ENCODE data around the gene ATG9B. TPM values are rescaled to one million over a fixed set of nuclear protein-coding genes. Genes with fewer than 3 reads are reported as not detected.

ATG9B gene
- total and polyA plus RNA-seq, 9 of the 15 experiments (the other 6 are each of a cell fraction or from before 2014, with no cell fraction given), result 0.29 to 8.0 (median 2.1) TPM

DNA sequence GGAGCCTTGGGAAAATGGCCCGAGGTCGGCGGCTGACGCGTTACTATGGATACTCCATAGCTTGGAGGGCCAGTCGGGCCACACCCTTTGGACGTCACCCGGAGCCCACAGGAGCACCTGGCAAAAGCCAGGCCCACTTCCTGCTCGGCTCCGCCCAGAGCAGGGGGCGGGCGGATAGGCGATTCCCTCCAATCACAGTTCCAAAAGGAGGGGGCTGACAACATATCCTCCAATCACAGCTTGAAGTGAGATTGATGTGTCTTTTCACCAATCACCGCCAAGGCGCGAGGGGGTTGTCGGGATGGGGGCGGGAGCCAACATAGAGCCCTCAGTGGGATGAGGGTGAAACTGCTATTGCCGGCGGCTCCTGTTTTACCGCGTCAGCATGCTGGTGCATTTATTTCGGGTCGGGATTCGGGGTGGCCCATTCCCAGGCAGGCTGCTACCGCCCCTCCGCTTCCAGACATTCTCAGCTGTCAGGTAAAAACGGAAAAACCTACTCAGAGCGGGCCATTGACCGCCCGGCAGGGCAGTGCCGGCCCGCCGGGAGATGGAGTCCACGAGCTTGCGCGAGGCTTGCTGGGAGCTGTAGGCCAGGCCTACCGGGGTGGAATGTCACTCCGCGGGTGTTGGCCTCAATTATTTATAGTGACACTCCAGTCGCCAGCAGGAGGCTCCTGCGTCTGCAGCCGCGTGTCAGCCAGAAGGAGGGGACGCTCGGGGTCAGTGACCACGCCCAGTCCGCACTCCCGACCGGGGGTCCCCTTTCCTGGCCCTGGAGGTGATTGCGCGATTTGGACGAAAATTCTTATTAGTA, 4.0 kb upstream of the ATG9B start, which contains the start of gene ABCB8 (continued):
- TF ChIP-seq, protein P1, sequence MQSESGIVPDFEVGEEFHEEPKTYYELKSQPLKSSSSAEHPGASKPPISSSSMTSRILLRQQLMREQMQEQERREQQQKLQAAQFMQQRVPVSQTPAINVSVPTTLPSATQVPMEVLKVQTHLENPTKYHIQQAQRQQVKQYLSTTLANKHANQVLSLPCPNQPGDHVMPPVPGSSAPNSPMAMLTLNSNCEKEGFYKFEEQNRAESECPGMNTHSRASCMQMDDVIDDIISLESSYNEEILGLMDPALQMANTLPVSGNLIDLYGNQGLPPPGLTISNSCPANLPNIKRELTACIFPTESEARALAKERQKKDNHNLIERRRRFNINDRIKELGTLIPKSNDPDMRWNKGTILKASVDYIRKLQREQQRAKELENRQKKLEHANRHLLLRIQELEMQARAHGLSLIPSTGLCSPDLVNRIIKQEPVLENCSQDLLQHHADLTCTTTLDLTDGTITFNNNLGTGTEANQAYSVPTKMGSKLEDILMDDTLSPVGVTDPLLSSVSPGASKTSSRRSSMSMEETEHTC (IDR thresholded peaks at IDR 0.05), result no peak
- TF ChIP-seq ESRRB (CRISPR knock-in tag; IDR thresholded peaks at IDR 0.05; ENCODE audit: borderline replicate concordance) (no peak), PTTG1 (tag; IDR thresholded peaks at IDR 0.05; ENCODE audit: low read depth) (no peak), ZNF133 (CRISPR knock-in tag; IDR thresholded peaks at IDR 0.05) (no peak), SNRNP70 (optimal IDR thresholded peaks at IDR 0.05; ENCODE audit: low read depth, low read length) (no peak), STAG1 (CRISPR knock-in tag; IDR thresholded peaks at IDR 0.05; ENCODE audit: borderline replicate concordance) (no peak), ZNF766 (CRISPR knock-in tag; conservative IDR thresholded peaks at IDR 0.05) (peak; percentile 93), MIER1 (IDR thresholded peaks at IDR 0.05; ENCODE audit: low read depth) (no peak), BHLHE40 (IDR thresholded peaks at IDR 0.05; ENCODE audit: low read length) (peak; percentile 76), NFRKB (IDR thresholded peaks at IDR 0.05; ENCODE audit: low read depth) (no peak), RAD51 (IDR thresholded peaks at IDR 0.05; ENCODE audit: borderline replicate concordance, low read depth) (no peak), ZFP1 (CRISPR knock-in tag; IDR thresholded peaks at IDR 0.05) (0 out of 2 replicates have a peak, but pooled peaks have one; percentile 47), SUPT5H (IDR thresholded peaks at IDR 0.05) (peak; percentile 71), HMG20A (CRISPR knock-in tag; conservative IDR thresholded peaks at IDR 0.05) (no peak), SIX5 (IDR thresholded peaks at IDR 0.05; ENCODE audit: borderline replicate concordance in 1 of 2, insufficient read depth in 1 of 2, low read depth in 1 of 2, low read length in 2 of 2) (peak; percentile 84 to 94), FOXP1 (CRISPR knock-in tag; IDR thresholded peaks at IDR 0.05) (0 out of 2 replicates have a peak, but pooled peaks have one; percentile 28), NCOA1 (IDR thresholded peaks at IDR 0.05; ENCODE audit: low read depth) (no peak)
- TF ChIP-seq, protein P2, sequence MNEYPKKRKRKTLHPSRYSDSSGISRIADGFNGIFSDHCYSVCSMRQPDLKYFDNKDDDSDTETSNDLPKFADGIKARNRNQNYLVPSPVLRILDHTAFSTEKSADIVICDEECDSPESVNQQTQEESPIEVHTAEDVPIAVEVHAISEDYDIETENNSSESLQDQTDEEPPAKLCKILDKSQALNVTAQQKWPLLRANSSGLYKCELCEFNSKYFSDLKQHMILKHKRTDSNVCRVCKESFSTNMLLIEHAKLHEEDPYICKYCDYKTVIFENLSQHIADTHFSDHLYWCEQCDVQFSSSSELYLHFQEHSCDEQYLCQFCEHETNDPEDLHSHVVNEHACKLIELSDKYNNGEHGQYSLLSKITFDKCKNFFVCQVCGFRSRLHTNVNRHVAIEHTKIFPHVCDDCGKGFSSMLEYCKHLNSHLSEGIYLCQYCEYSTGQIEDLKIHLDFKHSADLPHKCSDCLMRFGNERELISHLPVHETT (CRISPR knock-in tag; conservative IDR thresholded peaks at IDR 0.05 in 1 of 2, IDR thresholded peaks at IDR 0.05 in 1 of 2), result peak in 1 of 2 experiments; percentile 92; a peak in 2 of 4 replicates
- TF ChIP-seq, protein P3, sequence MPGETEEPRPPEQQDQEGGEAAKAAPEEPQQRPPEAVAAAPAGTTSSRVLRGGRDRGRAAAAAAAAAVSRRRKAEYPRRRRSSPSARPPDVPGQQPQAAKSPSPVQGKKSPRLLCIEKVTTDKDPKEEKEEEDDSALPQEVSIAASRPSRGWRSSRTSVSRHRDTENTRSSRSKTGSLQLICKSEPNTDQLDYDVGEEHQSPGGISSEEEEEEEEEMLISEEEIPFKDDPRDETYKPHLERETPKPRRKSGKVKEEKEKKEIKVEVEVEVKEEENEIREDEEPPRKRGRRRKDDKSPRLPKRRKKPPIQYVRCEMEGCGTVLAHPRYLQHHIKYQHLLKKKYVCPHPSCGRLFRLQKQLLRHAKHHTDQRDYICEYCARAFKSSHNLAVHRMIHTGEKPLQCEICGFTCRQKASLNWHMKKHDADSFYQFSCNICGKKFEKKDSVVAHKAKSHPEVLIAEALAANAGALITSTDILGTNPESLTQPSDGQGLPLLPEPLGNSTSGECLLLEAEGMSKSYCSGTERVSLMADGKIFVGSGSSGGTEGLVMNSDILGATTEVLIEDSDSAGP (CRISPR knock-in tag; IDR thresholded peaks at IDR 0.05), result peak; percentile 64; the same call in 1 of the 2 replicates
